ENCODE results near the gene PPARA.

Gene PPARA

DNA sequence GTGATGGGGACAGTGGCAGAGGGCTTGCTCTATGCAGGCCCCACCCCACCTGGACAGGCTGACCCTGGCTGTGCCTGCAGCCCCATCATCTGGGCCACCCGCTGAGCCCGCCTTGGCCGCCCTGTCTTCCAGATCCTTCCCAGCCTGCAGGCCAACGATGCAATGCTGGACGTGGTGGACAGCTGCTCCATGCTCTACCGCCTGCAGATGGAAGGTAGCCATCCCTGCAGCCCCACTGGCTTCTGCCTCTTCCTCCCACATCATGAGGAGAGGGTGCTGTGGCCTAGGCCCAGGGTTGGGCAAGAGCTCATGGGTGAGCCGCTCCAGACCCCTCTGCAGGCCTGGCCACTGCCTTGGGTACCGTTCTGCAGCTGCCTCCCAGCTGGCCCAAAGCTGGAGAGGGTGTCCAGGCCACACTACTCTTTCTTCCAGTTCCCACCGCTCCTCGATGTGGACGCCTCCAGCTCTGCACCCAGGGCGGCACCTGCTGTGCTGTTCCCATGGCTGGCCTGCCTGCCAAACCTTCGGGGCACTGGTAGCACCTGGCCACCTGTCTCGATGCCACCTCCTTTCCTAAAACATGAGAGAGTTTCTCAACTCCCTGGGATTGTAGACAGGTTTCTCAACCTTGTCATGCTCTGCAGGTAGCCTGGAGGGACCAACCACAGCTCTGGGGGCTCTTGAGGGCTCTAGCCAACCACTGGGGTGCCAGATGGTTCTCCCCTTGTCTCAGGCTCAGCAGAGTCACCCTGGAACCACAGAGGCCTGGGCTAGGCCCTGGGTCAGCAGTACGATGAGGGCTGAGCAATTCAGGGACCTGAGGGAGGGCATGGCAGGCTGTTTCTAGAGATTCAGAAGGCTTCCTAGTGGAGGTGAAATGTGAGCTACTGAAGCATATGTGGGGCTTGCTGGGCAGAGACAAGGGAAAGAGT lies 136.9 kb downstream of the PPARA start:
- no peak for TF ChIP-seq ZFX (IDR thresholded peaks at IDR 0.05; ENCODE audit: borderline replicate concordance)
- TF ChIP-seq, protein P1, sequence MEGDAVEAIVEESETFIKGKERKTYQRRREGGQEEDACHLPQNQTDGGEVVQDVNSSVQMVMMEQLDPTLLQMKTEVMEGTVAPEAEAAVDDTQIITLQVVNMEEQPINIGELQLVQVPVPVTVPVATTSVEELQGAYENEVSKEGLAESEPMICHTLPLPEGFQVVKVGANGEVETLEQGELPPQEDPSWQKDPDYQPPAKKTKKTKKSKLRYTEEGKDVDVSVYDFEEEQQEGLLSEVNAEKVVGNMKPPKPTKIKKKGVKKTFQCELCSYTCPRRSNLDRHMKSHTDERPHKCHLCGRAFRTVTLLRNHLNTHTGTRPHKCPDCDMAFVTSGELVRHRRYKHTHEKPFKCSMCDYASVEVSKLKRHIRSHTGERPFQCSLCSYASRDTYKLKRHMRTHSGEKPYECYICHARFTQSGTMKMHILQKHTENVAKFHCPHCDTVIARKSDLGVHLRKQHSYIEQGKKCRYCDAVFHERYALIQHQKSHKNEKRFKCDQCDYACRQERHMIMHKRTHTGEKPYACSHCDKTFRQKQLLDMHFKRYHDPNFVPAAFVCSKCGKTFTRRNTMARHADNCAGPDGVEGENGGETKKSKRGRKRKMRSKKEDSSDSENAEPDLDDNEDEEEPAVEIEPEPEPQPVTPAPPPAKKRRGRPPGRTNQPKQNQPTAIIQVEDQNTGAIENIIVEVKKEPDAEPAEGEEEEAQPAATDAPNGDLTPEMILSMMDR (IDR thresholded peaks at IDR 0.05), result no peak

DNA sequence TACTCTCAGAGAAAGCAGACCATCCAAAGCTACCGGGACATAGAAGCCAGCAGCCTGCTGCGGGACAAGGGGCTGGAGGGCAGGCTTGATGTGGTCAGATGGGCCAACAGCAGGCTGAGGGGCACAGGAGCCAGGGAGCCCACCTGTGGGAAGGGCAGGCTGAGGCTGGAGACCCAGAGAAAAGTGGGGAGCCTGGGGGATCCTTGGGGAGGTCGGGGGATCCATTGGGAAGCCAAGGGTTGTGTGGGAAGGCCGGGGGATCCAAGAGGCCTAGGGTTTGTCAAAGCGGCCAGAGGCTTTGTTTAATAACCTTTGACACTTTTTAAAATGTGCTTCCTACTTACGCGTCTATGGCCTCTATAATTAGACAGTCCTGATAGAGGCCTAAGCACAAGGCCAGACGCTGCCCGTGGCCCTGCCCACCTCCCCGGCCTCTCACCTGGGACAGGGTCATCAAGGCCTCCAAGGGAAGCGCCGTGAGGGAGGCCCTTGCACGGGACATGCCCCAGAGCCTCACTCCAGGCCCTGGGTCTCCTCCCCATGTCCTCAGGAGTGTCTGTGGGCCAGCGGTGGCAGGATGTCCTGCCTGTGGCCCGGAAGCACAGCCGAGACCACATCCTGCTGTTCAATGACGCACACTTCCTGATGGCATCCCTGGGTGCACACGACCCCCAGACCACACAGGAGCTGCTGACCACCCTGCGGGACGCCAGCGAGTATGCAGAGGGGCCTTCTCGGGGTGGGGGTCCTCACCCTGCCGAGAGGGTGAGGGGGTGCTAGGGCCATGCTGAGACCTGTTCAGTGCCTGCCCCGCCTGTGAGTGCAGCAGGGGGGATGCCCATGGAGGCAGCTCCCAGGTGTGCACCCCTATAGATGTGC lies 137.8 kb downstream of the PPARA start:
- H3K27ac ChIP-seq, result no peak overlapping the region
- TF ChIP-seq, protein P1 (IDR thresholded peaks at IDR 0.05), result no peak
- no peak for TF ChIP-seq ZFX (IDR thresholded peaks at IDR 0.05; ENCODE audit: borderline replicate concordance)

More for the DNA sequence above, 136.9 kb downstream of the PPARA start:
- H3K27ac ChIP-seq, result no peak overlapping the region

DNA sequence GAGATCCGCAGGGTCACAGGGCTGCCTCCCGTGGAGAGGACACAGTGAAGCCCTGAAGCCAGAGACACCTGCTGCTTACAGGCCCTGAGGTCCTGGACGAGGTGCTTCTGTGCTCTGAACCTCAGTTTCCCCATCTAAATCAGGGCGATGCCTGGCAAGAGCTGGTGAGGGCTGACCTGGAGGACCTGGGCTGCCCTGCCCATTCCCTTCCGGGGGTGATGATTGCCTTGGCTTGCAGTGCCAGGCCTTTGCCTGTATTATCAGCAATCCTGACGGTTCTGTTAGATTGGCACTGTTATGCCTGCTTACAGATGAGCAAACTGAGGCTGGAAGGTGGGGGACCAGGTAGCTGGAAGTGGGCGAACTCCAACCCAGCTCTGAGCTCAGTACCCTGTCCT lies 138.5 kb downstream of the PPARA start:
- no peak for TF ChIP-seq ZFX (IDR thresholded peaks at IDR 0.05; ENCODE audit: borderline replicate concordance)
- TF ChIP-seq, protein P1 (IDR thresholded peaks at IDR 0.05), result no peak
- H3K27ac ChIP-seq, result no peak overlapping the region

DNA sequence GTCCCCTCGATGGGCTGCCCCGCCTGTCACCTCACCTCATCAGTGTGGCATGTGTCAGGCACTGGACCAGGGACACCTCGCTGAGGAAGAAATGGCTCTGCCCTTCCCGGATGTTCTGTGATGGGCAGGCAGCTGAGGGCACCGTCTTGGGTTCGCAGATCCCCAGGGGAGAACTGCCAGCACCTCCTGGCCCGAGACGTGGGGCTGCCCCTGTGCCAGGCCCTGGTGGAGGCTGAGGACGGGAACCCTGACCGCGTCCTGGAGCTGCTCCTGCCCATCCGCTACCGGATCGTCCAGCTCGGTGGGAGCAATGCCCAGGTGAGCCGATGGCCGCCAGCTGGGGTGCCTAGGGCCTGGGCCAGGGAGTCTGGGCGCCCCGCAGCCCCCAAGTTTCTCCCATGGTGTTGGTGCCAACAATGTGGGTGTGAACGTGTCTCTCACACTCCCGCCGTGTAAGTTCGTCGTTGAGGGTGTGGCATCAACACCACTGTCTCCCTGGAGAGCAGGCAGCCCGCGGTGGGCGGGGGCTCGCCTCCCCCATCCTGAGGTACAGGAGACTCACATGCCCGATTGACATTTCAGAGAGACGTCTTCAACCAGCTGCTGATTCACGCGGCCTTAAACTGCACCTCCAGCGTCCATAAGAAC lies 139.0 kb downstream of the PPARA start:
- TF ChIP-seq, protein P1 (IDR thresholded peaks at IDR 0.05), result no peak
- no peak for TF ChIP-seq ZFX (IDR thresholded peaks at IDR 0.05; ENCODE audit: borderline replicate concordance)
- H3K27ac ChIP-seq, result no peak overlapping the region

DNA sequence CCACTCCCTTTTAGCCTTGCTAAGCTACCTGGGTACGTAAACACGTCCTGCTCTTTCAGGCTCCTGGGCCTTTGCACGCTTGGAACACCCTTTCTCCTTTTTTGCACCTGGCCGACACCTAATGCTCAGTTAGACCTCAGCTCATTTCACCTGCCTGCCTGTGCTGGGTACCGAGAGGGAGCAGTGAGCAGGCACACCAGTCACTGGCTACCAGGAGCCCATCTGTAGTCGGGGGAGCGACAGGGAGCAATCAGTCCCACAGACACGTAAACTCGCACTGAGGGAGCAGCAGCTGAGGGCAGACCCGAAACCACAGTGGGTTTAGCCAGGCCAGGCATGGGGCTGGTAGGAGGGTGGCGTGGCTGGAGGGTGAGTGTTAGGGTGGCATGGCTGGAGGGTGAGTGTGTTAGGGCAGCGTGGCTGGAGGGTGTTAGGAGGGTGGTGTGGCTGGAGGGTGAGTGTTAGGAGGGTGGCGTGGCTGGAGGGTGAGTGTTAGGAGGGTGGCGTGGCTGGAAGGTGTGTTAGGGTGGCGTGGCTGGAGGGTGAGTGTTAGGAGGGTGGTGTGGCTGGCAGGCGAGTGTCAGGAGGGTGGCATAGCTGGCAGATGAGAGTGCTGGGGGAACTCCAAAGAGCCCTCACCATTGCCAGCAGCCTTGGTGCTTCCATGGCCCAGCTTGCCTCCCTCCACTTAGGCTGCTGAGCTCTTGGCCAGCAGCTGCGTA lies 140.0 kb downstream of the PPARA start:
- TF ChIP-seq, protein P1 (IDR thresholded peaks at IDR 0.05), result no peak
- TF ChIP-seq ZFX (IDR thresholded peaks at IDR 0.05; ENCODE audit: borderline replicate concordance), result no peak
- H3K27ac ChIP-seq, result no peak overlapping the region

DNA sequence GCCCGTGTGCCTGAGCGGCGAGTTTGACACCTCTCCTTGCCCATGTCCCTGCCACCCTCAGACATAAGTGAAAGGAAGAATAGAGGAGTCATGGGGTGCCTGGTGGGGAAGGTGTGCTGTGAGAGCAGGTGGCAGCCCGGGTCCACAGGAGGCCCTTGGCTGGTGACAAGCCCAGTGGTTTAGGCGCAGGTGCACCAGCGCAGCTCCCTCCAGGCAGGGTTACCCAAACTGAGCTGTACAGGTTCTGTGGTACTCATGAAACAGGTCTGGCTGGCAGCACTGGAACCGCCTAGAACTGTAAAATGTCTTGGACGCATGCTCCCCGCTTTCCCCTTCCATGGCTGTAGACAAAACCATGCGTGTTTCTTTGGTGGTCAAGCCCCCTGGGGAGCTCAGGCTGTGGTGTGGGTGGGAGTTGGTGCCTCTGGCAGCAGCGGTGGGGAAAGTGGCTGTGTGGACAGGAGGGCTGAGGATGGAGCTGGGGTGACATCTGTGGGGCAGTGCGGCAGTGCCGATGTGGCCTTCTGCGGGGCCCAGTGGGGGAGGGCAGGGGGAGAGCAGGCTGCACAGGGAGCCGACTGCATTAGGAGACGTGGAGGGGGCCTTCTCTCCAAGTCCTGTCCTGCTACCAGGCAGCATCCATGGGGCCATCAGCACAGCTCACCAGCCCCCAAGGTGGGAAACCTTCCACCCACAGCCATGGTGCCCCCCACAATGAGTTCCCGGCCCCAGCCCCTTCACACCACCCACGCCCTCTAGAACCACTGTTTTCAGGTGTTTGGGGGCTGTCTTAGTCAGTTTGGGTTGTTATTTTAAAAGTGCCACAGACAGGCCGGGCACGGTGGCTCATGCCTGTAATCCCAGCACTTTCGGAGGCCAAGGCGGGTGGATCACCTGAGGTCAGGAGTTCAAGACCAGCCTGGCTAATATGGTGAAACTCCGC lies 140.8 kb downstream of the PPARA start:
- TF ChIP-seq, protein P1 (IDR thresholded peaks at IDR 0.05), result no peak
- TF ChIP-seq ZFX (IDR thresholded peaks at IDR 0.05; ENCODE audit: borderline replicate concordance), result no peak
- H3K27ac ChIP-seq, result no peak overlapping the region
